ENCODE data around the gene TAS2R4. TPM values are rescaled to one million over a fixed set of nuclear protein-coding genes. Genes with fewer than 3 reads are reported as not detected.

The TAS2R4 gene
- total and polyA plus RNA-seq, 8 donors: 0.31 to 0.94 (median 0.75) TPM

DNA sequence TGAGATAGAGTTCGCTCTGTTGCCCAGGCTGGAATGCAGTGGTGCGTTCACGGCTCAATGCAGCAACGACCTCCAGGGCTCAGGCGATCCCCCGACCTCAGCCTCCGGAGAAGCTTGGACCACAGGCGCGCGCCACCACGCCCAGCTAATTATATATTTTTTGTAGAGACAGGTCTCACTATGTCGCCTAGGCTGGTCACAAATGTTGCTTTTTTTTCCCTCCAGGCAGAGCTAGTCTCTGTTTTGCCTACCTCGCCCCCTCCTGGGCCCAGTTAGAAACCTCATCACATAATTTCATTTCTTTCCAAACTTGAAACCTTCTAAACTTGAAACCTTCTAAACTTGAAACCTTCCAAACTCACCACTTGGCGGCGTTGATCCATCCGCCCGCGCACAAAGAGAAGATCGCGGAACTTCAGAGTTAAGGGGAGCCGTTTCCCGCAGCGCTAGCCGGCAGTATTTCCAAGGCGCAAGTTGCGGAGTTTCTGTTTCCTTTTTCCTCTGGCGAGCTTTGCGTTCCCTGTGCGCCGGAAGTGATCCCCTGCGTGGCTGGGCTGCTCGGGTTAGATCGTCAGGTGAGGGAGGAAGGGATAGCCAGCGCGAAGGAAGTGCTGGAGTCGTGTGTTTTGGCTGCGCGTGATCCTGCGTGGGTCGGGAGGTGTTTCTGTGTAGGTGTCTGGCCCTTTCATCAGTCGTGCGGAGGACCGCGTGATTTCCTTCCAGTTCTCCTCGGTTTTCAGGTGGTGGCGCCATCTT, 38.5 kb upstream of the TAS2R4 start, which contains the start of gene SSBP1:
TSS of gene SSBP1 (plus strand) at position 523 of the 756 bp plus-strand sequence. CDS start 809 bp downstream, outside the sequence.
- peak; percentile 84 for FAIRE-seq
- peaks cover 14 to 23% (median 14%) of the 10 kb centered on the region in 3 donors for H3K4me1 ChIP-seq
- intact Hi-C loops (cut with DNase I): no loop called here

DNA sequence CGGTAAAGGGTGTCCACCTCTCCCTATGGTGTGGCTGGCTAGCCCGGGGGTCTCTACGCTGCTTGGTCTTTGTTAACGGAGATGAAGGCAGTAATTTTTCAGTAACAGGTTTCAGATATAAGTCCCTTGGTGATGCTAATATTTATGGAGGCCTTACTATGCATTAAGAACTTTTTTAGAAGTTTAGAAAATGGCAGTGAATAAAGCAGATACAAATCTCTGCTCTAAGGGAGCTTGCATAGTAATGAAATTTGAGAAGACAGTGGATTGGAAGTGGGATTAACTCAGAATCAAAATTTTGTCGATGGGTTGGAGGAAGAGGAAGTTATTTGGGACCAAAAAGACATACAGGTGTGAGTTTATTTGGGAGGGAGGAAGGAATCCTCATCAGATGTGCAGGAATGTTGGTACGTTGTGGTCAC, 37.9 kb upstream of the TAS2R4 start:
- Histone ChIP-seq H3K27ac (peak overlapping the region; percentile 40 to 79 (median 68)), H3K36me3 (peaks cover 6 to 29% (median 18%) of the 10 kb centered on the region in 3 donors), H3K9me3 (no peaks in the 10 kb centered on the region), H3K27me3 (no peaks in the 10 kb centered on the region), H3K4me1 (peaks cover 14 to 23% (median 14%) of the 10 kb centered on the region in 3 donors), H3K4me3 (peak overlapping the region; percentile 57 to 82 (median 58))
- no peak for ATAC-seq
- no peak for FAIRE-seq
- TF ChIP-seq, protein P1, sequence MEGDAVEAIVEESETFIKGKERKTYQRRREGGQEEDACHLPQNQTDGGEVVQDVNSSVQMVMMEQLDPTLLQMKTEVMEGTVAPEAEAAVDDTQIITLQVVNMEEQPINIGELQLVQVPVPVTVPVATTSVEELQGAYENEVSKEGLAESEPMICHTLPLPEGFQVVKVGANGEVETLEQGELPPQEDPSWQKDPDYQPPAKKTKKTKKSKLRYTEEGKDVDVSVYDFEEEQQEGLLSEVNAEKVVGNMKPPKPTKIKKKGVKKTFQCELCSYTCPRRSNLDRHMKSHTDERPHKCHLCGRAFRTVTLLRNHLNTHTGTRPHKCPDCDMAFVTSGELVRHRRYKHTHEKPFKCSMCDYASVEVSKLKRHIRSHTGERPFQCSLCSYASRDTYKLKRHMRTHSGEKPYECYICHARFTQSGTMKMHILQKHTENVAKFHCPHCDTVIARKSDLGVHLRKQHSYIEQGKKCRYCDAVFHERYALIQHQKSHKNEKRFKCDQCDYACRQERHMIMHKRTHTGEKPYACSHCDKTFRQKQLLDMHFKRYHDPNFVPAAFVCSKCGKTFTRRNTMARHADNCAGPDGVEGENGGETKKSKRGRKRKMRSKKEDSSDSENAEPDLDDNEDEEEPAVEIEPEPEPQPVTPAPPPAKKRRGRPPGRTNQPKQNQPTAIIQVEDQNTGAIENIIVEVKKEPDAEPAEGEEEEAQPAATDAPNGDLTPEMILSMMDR (IDR thresholded peaks at IDR 0.05): no peak
- WGBS, 2 donors: 0 to 1% methylated on average over 6 of the region's 6 CpGs
- intact Hi-C loops (cut with DNase I): no loop called here
- no peak for DNase-seq

More for the DNA sequence above, 38.5 kb upstream of the TAS2R4 start, which contains the start of gene SSBP1:
- H3K4me3 ChIP-seq: peak within 1 kb of the TSS; percentile 57 to 82 (median 58)
- H3K36me3 ChIP-seq: peaks cover 3 to 23% (median 12%) of the 10 kb centered on the region in 3 donors
- DNase-seq (peak; percentile 83 to 94 (median 89)), ATAC-seq (peak; percentile 96 to 98 (median 97))
- TF ChIP-seq, protein P1 (IDR thresholded peaks at IDR 0.05): peak; percentile 23 to 86 (median 50)
- WGBS, 2 donors: 1 to 2% methylated on average over 46 of the region's 46 CpGs
- H3K27me3 ChIP-seq: no peaks in the 10 kb centered on the region
- peak within 1 kb of the TSS; percentile 54 to 79 (median 75) for H3K27ac ChIP-seq
- no peaks in the 10 kb centered on the region for H3K9me3 ChIP-seq

DNA sequence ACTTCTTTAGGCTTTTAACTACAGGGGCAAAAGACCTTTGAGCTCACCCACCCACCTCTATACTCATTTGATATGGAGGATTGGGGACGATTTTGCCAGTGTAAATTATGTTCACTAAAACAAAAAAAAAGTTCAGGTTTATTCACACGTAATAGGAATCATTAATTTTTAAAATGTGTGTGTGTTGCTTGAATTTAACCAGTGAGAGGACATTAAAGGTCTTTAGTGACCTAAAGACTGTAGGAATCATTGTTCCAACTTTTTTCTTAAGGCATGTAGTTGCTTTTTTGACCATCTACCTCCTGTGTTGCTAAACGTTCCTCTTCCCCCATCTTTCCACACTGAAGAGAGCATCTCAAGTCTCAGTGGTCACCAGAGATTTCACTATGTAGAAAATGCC, 37.2 kb upstream of the TAS2R4 start:
- Histone ChIP-seq H3K27ac (no peak overlapping the region), H3K36me3 (peaks cover 6 to 35% (median 25%) of the 10 kb centered on the region in 3 donors), H3K4me1 (peaks cover 14 to 23% (median 14%) of the 10 kb centered on the region in 3 donors), H3K27me3 (no peaks in the 10 kb centered on the region), H3K4me3 (peak overlapping the region in 2 of 4 donors; percentile 57 to 82), H3K9me3 (no peaks in the 10 kb centered on the region)
- ATAC-seq (no peak), FAIRE-seq (no peak), DNase-seq (no peak)
- TF ChIP-seq, protein P1 (IDR thresholded peaks at IDR 0.05): no peak
- 51 to 53% methylated on average over 3 of the region's 3 CpGs for WGBS, 2 donors
- intact Hi-C loops (cut with DNase I): no loop called here

DNA sequence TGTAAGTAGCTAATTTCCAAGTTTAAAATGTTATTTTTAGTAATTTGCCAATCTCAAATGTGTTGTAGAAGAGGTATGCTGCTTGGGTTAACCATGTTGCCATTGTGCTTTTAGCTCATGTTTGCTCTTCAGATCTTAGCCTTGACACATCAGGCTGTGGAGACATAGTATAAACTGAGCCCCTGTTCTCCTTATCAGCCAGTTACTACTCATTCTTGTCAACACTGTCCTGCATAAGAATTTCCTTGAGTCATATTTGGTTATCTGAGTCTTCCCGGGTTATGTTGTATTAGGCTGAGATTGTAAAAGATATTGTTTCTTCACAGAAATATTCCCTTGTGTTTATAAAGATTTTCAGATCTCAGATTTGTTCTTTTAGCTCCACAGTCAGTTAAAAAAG, 34.2 kb upstream of the TAS2R4 start:
- no peak for DNase-seq
- Histone ChIP-seq H3K4me3 (no peak overlapping the region), H3K27ac (no peak overlapping the region), H3K27me3 (no peaks in the 10 kb centered on the region), H3K9me3 (no peaks in the 10 kb centered on the region), H3K36me3 (peaks cover 8 to 61% (median 44%) of the 10 kb centered on the region in 3 donors), H3K4me1 (peaks cover 14 to 17% (median 14%) of the 10 kb centered on the region in 3 donors)
- intact Hi-C loops (cut with DNase I): no loop called here
- 47 to 50% methylated on average over 1 of the region's 1 CpG for WGBS, 2 donors
- no peak for ATAC-seq
- no peak for FAIRE-seq
- TF ChIP-seq, protein P1 (IDR thresholded peaks at IDR 0.05): no peak
